Skin of body (tissue), 2 donors: ENCODE measurements around the gene VPS13D. TPM values are rescaled to one million over a fixed set of nuclear protein-coding genes. Genes with fewer than 3 reads are reported as not detected.
A peak's percentile ranks its signal among the peaks of the same experiment; 100 is the strongest.

Source experiments
- DNase-seq: peaks from one replicate; lab custom pipeline; 2025; lab: John Stamatoyannopoulos, UW
- total RNA-seq: library from RNA; depleted of rRNA; stranded (reverse); fragments of >200 nt; gene quantifications from one replicate; pipeline ENCODE4 v1.2.3, GENCODE V29; 2014

Gene VPS13D
- total RNA-seq, 1 donor from 2014 or later = 63.3 TPM

GRCh38 chr1:12400027-12400693 is 170.3 kb downstream of the VPS13D start:
- no peak for DNase-seq

- no peak for DNase-seq
Measured at GRCh38 chr1:12402159-12402673, 172.4 kb downstream of the VPS13D start.

GRCh38 chr1:12402842-12403241 is 173.0 kb downstream of the VPS13D start:
- no peak for DNase-seq

GRCh38 chr1:12404918-12405317 is 175.1 kb downstream of the VPS13D start:
- DNase-seq = no peak

- peak; percentile 60 for DNase-seq
Measured at GRCh38 chr1:12405325-12406210, 175.7 kb downstream of the VPS13D start.

- peak; percentile 31 for DNase-seq
Measured at GRCh38 chr1:12406211-12407021, 176.6 kb downstream of the VPS13D start.

- DNase-seq = no peak
Measured at GRCh38 chr1:12407050-12407961, 177.5 kb downstream of the VPS13D start.

GRCh38 chr1:12407962-12408454 is 178.2 kb downstream of the VPS13D start:
- DNase-seq = no peak

- DNase-seq = no peak
Measured at GRCh38 chr1:12408662-12409061, 178.8 kb downstream of the VPS13D start.

GRCh38 chr1:12409681-12410080 is 179.9 kb downstream of the VPS13D start:
- no peak for DNase-seq

- DNase-seq = no peak
Measured at GRCh38 chr1:12410351-12410750, 180.5 kb downstream of the VPS13D start.

- DNase-seq = no peak
Measured at GRCh38 chr1:12411098-12411497, 181.3 kb downstream of the VPS13D start.

GRCh38 chr1:12411747-12412146 is 181.9 kb downstream of the VPS13D start:
- no peak for DNase-seq

- DNase-seq = no peak
Measured at GRCh38 chr1:12412439-12412838, 182.6 kb downstream of the VPS13D start.

GRCh38 chr1:12413664-12414410 is 184.0 kb downstream of the VPS13D start:
- DNase-seq = no peak

GRCh38 chr1:12414444-12415018 is 184.7 kb downstream of the VPS13D start:
- DNase-seq = no peak

GRCh38 chr1:12415038-12415466 is 185.2 kb downstream of the VPS13D start:
- DNase-seq = no peak

- no peak for DNase-seq
Measured at GRCh38 chr1:12416101-12416500, 186.3 kb downstream of the VPS13D start.

- DNase-seq = no peak
Measured at GRCh38 chr1:12416744-12417143, 186.9 kb downstream of the VPS13D start.
